Stimulated activated CD8-positive, alpha-beta memory T cell treated with anti-CD3 and anti-CD28 coated beads, Interleukin-4, amount 100 ng/mL, for 48 hours (primary cell): Measurements from ENCODE around the gene MED13.
"Not testable (repeated sequence)": the region's sequence is repeated elsewhere in the genome, so short reads cannot be mapped to it uniquely, and the experiment has no call there.

Experiments used
- DNase-seq: peaks from one replicate; pipeline ENCODE4 v3.0.0-alpha.2; 2020

The MED13 gene

DNA sequence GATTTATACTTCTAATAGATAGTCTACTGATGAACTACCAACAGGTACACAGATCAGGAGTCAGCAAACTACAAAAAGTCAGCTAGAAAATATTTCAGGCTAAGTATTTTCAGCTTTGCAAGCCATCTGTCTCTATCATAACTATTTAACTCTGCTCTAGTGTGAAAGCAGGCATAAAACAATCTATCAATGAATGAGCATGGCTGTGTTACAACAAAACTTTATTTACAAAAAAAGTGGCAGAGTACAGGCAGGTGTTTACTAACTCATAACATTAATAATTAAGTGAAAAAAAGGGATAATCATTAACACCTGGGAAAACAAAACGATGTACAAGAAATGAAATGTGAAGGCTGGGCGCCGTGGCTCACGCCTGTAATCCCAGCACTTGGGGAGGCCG, 15.8 kb downstream of the MED13 start:
- DNase-seq, result no peak

DNA sequence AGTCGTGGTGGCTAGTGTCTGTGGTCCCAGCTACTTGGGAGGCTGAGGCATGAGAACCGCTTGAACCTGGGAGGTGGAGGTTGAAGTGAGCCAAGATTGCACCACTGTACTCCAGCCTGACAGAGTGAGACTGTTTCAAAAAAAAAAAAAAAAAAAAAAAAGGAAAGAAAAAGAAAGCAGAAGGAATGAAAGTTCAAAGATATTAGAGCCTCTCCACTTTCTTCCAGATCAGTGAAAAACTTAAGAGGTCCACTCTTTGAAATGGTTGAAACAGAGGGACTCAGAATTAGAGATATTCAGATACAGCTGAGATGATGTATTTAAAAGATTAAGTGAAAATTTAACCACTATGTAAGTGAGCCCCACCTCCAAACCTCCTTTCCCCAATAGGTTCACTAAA, 16.8 kb downstream of the MED13 start:
- no peak for DNase-seq

DNA sequence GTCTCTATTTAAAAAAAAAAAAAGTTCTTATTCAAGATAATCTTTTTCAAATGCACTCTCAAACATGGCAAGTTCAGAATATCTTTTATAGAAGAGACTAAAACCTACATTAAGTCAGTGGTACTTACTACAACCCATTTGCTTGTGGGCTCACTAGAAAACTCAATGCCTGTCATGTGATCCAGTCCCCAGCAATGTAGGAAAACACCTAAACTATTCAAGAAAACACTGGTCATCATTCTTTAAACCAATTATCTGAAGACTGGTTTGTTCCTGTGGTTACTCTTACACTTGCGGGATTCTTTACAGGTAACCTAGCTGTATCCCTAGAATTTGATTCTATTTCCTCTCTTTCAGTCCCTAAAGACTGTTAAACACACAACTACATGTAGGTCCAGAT, 19.6 kb downstream of the MED13 start:
- DNase-seq, result no peak

DNA sequence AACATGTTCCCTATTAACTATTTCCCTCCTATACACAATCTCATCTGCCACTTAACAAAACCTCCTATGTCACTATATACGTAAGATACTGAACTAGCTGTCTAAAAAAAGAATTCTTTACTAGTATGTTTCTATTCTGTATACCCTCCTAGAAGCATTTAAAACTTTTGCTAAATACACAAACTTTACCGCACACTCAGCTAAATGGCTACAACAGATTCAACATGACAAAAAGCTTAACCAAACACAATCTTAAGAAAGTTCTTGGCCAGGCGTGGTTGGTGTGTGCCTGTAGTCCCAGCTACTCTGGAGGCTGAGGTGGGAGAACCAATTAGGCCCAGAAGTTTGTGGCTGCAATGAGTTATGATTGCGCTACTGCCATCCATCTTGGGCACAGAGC, 20.0 kb downstream of the MED13 start:
- DNase-seq, result no peak

DNA sequence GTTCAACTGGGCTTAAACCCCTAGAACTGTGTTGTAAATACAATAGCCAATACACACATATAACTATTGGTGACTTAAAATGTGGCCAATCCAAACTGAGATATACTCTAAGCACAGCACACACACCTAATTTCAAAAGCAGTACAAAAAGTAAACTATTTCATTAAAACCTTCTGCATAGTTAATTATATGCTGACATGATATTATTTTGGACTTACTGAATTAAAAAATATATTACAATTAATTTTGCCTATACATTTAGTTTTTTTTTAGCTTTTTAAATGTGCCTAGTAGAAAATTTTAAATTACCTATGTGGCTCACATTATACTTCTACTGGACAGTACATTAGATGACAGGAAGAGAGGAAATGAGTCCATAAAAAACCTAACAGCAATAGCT, 21.5 kb downstream of the MED13 start:
- no peak for DNase-seq

DNA sequence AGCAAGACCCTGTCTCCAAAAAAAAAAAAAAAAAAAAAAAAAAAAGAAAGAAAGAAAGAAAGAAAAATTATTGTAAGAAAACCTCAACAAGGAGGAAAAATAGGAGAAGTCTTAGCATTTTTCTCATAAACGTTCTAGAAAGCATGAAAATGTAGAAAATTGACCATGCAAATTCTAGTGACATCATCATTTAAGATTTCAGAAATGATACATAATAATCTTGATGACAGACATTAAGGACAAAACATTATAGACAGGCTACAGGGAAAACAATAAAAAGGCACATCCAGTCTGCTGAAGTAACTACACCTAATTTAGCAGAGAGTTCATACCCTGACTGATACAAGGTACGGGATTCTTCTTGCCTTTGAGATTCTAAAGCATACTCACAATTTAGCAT, 21.9 kb downstream of the MED13 start:
- no peak for DNase-seq

DNA sequence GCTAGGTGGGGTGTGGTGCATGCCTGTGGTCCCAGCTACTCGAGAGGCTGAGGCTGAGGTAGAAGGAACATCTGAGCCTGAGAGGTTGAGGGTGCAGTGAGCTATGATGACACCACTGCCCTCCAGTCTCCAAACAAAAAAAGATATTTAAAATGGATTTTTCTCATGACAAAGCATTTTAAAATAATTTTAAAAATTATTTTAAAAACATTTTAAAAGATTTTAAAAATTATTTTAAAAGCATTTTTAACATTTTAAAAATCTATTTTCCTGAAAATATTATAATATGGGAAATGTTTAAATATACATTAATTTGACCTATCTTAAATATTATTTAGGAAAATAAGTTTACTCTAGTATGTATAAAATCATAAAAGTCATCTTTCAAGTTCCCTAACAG, 26.8 kb downstream of the MED13 start:
- no peak for DNase-seq

DNA sequence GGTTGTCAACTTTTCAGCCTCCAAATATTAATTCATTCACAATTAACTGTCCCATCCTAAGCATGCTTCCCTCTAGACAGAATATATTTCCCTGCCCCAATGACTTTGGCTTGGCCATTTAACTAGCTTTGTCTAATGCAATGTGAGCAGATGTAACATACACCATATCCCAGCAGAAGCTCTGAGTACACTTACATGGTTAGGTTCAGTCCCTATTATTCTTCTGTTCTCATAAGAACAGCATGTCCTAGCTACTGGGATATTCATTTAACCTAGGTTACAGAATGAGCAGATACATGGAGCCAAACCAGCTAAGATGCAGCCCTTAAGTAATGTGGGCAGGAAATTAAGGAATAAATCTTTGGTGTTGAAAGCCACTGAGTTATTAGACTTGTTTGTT, 31.8 kb downstream of the MED13 start:
- no peak for DNase-seq

DNA sequence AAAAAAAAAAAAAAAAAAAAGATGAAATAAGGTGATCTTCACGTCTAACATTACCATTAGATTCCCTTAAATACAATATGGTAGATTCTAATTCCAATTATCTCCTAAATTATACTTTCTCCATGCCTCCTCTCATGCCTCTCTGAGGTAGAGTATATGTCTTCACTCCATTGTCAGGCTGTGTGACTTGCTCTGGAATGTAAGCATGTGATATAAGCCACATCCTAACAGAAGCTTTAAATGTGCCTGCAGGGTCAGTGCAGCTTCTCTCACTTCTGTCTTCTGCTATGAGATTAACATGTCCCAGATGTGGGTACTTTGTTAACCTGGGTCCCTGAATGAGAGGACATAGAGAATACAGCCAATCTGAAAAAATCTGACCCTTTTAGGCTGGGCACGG, 32.6 kb downstream of the MED13 start:
- DNase-seq, result no peak

DNA sequence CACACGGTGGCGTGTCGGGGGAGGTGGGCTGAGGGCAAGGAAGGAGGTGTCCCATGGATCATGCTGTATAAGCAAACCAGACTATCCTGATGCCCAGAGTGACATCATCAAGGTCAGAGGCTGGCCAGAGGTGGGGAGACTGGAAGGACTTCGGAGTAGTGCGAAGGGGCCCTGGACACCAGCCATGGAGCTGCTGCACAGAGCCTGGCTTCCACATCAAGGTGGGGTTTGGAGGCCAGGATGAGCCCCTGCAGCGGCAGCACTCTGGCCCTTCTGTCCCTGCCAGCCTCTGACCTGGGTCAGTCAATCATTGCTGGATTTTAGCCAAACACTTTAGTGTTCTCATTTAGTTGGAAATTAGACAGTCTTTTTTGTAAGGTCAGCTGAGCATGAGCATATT, 34.8 kb downstream of the MED13 start:
- no peak for DNase-seq

DNA sequence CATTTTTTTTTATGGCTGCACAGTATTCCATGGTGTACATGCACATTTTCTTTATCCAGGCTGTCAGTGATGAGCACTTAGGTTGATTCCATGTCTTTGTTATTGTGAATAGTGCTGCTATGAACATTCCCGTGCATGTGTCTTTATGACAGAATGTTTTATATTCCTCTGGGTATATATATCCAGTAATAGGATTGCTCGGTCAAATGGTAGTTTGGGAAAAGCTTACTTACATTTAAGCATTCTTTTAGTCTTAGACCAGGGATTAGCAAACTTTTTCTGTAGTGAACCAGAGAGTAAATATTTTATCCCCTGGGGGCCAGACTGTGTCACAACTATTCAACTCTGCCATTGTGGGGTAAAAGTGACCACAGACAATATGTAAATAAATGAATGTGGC, 40.2 kb downstream of the MED13 start:
- DNase-seq, result no peak

DNA sequence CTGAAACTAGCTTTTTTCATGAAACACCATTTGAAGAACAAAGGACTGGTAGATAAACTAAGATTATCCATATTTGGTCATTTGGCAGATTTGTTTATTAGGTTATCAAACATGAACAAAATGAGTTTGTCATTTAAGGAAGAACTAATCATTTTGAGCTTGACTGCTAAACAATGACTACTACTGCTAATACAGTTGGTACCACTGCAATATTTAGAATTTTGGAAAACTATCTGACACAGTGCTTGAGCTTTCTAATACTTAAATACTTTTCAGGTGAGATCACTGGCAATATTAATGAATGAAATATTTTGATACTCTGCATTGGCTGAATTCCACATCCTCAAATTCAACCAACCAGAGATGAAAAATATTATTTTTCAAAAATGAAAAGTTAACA, 47.2 kb downstream of the MED13 start:
- no peak for DNase-seq

DNA sequence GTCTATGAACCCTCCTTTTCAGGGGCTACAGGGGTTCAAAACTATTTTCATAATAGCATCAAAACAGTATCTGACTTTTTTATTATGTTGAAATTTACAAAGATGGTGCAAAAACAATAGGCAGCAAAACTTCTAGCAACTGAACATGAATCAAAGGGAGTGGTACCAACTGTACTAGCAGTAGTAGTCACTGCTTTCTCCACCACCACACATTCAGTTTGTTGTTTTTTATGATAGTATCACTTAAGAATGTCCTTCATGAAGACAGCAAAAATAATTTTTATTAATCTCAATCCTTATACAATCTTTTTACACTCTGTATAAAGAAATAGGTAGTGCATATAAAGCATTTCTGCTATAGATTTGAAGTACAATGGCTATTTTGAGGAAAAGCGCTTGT, 47.6 kb downstream of the MED13 start:
- no peak for DNase-seq

DNA sequence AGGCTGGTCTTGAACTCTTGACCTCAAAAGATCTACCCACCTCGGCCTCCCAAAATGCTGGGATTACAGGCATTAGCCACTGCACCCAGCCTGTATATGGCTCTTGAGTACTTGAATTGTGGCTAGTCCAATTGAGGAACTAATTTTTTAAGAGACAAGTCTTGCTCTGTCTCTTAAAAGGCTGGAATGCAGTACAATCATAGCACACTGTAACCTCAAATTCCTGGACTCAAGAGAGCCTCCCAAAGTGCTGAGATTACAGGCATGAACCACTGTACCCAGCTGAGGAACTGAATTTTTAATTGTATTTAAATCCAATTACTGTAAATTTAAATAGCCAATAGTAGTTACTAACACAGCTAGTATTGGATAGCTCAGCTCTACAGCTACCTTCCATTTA, 50.6 kb downstream of the MED13 start:
- DNase-seq, result no peak

DNA sequence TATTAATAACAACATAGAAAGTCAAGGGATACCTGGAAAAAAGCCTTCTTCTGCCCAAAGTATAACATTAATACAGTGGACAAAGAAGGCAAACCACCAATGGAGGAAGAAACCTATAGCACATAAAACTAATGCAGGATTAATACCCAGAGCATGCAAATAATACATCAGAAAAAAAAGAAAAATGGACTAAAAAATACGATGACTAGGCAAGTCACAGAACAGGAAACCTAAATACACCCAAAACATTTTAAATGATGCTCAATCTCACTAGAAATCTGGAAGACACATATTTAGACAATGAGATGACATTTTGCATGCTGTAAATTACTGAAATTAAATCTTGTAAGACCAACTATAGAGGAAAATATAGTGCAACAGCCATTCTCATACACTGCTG, 55.9 kb downstream of the MED13 start:
- no peak for DNase-seq

DNA sequence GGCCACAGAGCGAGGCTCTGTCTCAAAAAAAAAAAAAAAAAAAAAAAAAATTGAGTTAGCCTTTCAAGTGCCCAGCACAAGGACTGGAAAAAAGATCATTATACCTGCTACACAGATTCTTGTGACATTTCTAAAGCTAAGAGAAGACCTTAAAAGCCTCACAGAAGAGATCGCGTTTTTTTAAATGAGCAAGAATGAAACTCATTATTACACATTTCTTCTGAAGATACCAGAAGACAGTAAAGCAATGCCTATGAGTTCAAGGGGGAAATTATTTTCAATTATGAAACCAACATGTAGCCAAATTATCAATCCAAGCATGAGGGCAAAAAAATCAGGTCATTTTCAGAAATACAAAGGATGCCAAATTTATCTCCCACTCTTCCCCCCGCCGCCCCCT, 56.8 kb downstream of the MED13 start:
- DNase-seq, result no peak

DNA sequence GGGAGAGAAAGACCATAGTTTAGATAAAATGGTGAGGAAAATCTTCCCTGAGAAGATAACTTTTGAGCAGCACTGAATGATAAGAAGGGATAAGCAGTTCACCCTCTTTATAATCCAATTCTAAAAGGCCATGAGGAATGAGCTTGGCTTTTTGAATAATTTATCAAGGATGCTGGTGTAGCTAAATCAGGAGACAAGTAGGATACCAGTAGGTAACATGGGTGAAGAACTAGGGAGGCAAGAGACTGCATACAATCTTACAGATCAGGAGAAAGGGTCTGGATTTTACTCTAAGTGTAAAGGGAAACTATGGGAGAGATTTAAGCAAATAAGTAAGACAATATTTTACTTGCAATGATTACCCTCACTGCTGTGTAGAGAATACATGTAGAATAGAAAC, 60.7 kb downstream of the MED13 start:
- DNase-seq, result no peak

DNA sequence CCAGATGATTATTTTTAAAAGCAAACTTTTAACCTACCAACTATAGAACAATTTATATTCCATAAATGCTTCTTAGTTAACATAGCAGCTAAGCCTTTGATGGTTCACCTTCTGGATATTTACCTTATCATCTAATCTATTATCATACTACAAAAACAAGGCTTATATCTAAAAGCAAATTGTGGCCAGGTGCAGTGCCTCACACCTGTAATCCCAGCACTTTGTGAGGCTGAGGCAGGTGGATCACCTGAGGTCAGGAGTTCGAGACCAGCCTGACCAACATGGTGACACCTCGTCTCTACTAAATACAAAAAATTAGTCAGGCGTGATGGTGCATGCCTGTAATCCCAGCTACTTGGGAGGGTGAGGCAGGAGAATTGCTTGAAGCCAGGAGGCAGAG, 61.9 kb downstream of the MED13 start:
- DNase-seq, result not testable (repeated sequence)

DNA sequence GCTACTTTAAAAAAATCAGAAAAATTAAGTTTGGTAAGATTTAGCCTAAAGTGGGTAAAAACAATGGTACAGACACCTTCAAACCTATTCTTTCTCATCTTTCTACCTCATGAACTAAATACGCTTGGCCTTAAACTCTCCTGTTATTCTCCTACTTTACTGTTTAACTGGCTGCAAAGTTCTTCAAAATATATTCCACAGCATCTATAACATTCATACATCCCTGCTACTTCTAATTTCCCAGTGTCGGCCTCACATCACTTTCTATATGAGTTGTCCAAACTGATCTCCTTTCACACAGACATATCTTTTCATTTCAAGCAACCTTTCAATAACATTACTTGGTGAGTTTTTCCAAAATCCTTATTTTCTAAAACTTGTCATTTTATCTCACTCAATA, 64.0 kb downstream of the MED13 start:
- no peak for DNase-seq

DNA sequence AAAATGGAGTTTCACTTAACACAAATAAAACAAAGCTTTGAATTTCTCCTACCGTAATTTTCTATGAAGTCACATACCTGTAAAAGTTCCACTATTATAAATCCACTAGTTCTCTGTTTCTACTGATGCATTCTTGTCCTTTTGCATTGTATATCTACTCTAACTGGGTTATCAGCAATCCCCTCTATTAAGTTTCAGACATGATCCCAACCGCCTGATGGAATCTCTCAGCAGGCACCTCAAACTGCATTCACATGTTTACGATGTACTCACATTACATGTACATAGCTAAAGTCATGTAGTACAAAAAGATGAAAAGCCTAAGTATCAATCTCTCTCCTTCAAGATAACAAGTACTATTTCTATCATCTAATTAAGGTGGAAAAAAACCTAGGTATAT, 64.9 kb downstream of the MED13 start:
- DNase-seq, result no peak

DNA sequence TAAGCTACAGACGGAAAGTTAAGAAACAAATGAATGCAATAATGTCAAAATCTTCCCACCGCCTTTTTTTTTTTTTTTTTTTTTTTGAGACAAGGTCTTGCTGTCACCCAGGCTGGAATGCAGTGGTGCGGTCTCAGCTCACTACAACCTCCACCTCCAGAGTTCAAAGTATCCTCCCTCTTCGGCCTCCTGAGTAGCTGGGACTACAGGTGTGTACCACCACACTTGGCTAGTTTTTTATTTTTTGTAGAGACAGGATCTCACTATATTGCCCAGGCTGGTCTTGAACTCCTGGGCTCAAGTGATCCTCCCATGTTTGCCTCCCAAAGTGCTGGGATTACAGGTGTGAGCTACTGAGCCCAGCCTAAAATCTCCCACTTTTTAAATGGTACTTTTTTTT, 66.5 kb downstream of the MED13 start:
- not testable (repeated sequence) for DNase-seq

DNA sequence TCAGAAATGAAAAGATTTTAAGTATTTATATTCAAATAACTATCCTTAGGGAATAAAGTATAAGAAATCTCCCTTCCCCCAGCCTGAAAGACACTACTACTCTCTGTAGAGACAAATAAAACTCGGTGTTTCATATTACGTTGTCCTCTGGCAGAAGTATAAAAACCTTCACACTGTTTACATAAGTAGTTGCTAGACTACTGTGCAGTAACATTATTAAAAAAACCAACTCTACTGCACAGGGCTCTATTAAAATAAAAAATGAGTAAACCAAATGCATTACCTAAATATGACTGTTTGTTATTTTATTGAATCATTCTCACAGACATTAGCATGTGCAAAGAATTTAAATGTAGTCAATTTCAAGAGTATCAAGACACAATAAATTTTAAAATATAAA, 67.4 kb downstream of the MED13 start:
- no peak for DNase-seq

DNA sequence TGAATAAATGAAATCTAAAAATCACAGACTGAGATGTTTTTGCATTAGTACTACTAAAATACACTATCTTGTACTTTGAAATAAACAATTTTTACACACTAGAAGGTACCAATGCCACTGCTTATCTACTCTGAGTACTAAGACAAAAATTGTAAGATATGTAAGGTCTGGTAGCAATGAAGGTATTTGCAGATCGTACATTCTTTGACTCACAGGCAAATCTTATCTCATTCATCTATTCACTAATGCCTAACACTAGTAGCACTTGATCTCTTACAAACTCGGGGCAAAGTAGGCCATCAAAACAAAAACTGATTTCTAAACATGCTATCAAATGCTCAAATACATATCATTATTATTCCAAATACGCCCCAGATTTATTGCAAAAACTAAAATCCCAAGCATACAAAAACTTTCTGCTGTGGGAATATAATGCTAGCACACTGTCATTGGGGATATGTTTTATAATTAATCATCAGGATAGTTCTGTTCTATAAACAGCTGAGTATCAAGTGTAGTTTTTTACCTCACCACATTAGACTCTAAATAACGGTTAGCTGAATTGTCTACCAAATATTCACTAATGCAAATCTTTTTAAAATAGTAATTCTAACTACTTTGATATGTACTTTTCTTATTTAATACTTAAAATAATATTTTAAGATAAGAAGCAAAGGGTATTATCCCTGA, 68.0 kb downstream of the MED13 start:
- DNase-seq, result no peak

DNA sequence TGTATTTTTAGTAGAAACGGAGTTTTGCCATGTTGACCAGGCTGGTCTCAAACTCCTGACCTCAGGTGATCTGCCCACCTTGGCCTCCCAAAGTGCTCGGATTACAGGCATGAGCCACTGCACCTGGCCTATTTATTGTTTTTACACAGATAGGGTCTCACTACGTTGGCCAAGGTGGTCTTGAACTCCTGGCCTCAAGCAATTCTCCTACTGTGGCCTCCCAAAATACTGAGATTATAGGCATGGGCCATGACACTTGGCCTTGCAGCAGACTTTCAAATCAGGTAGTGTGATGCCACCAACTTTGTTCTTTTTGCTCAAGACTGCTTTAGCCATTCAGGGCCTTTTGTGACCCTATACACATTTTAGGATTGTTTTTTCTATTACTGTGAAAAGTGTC, 75.6 kb downstream of the MED13 start:
- no peak for DNase-seq

DNA sequence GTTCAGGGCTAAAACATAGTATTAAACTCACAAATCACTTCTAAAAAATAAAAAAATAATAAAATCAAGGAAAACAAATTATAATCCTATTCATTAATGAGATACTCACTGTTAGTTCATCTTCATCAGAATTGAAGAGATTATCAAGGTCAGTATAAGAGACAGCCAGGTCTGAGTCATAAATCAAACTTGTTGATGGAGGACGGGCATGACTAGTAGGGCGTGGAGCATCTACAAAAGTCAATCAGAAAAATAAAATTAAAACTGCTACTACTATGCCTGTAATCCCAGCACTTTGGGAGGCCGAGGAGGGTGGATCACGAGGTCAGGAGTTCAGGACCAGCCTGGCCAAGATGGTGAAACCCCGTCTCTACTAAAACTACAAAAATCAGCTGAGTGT, 78.2 kb downstream of the MED13 start:
- no peak for DNase-seq

DNA sequence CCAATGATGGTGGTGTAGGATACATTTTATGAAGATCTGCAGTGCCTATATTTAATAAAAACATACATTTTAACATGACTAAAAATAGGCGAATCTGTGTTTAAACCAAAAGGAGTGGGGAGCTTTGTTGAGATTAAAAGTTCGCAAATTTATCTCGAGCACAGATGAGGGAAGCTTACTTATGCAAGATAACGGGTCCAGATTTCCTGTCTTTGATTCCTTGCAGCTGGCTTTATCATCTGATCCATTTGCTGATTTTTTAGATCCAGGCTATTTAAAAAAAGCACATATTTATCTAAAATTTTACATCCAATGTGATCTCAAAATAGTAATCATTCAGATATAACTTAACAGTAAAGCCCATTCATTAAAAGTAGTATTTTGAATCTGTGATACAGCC, 80.3 kb downstream of the MED13 start:
- DNase-seq, result no peak
